Keratinocyte (primary cell): ENCODE results near the gene DEUP1.

Experiments
- CTCF ChIP-seq, 3 experiments: IDR thresholded peaks in 1 of 3; conservative IDR thresholded peaks in 1 of 3; optimal IDR thresholded peaks in 1 of 3; 2 replicates in 2 of 3; 3 replicates in 1 of 3; pipeline versions ENCODE3 to v1.5.1; 2011; ENCODE audit warnings: low read length in 3 of 3, mild to moderate bottlenecking in 3 of 3, moderate library complexity in 2 of 3, control low read depth in 1 of 3, inconsistent platforms in 1 of 3; ENCODE audit not compliant: insufficient read depth in 2 of 3; ENCODE audit errors: extremely low read depth in 1 of 3
- EZH2 ChIP-seq: IDR thresholded peaks from one replicate; pipeline ENCODE4 v1.6.1; 2012; ENCODE audit warnings: inconsistent platforms, mild to moderate bottlenecking, low read length, moderate library complexity

DNA sequence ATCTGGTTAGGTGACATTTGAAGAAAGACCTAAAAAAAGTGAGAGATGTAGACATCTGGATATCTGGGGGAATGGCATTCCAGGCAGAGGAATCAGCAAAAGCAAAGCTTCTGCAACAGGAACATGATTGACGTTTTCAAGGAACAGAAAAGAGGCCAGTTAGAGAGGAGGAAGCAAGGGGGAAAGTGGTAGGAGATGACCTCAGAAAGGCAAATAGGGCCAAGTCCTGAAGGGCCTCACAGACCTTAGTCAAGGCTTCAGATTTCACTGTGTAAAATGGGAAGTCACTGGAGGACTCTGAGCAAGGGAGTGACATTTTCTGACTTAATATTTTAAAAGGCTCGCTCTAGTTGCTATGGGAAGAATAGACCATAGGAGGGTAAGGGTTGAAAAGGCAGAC lies 9.7 kb downstream of the DEUP1 start:
- no peak for TF ChIP-seq EZH2
- TF ChIP-seq CTCF (optimal IDR thresholded peaks at IDR 0.05 in 1 of 3, IDR thresholded peaks at IDR 0.05 in 1 of 3, conservative IDR thresholded peaks at IDR 0.05 in 1 of 3; ENCODE audit: extremely low read depth in 1 of 3, insufficient read depth in 2 of 3, low read length in 3 of 3) = no peak
